ENCODE data around the gene ARL6IP6. TPM values are rescaled to one million over a fixed set of nuclear protein-coding genes. Genes with fewer than 3 reads are reported as not detected.
"Not testable (repeated sequence)": the region's sequence is repeated elsewhere in the genome, so short reads cannot be mapped to it uniquely, and the experiment has no call there.

Gene ARL6IP6
- total RNA-seq, 1 experiment from 2014 or later: 41.4 TPM

DNA sequence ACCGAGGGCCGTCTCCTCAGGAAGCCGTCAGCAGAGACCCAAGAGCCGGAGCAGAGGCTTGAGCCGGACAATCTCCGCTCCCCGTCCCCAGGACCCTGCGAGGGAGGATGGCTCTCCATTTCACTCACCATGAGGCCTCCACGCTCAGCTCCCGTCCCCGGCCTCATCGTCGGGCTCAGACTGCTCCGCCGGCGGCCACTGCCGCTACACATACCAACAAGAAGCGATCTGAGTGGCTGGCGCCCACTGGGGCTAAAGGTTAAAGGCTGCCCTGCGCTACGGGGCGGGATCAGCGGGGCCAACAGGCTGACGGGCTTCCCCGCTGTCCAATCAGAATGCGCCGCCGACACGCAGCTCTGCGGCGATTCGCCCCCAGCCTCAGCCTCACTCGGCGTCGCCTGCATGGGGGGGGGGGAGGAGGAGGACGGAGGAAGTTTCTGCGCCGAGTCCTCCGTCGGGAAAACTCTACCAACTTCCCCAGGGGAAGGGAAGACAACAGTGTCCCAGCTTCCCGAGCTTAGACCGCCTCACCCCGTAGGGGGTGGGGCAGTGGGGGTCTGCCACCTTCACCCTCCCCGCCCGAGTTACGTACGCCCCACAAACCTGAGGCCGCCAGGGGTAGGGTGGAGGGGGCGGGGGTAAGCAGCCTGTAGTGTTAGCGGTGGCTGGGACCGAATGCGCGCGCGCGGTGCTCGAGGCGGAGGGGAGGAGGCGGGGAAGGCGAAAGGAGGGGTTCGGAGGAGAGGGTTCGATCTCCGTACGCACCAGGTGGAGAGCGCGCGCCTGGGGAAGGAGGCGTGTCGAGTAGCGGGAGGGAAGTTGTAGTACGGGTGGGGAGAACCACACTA is 968 bp upstream of the ARL6IP6 start, which contains the start of gene PRPF40A:
Gene PRPF40A (minus strand): TSS at position 234 of the 848 bp plus-strand sequence. CDS start 22 bp downstream, at position 212.
- no TSS peak for BruUV-seq (replicated peaks)
- peaks cover 15% of the 10 kb centered on the region; the same call in 1 of the 2 replicates for H3K4me1 ChIP-seq
- H3K27me3 ChIP-seq (replicated peaks; ENCODE audit: control insufficient read depth, insufficient read depth, low read length): no peaks in the 10 kb centered on the region
- Mint-ChIP-seq H3K4me1 (ENCODE audit: low read depth, unreplicated experiment) (peaks cover 22% of the 10 kb centered on the region), H3K27me3 (ENCODE audit: insufficient read depth, unreplicated experiment) (no peaks in the 10 kb centered on the region), H3K9me3 (ENCODE audit: unreplicated experiment) (no peaks in the 10 kb centered on the region), H3K4me3 (ENCODE audit: unreplicated experiment) (peak within 1 kb of the TSS; percentile 96), H3K36me3 (ENCODE audit: insufficient read depth, unreplicated experiment) (peaks cover 76% of the 10 kb centered on the region), H3K27ac (ENCODE audit: unreplicated experiment) (peak within 1 kb of the TSS; percentile 97)
- TF ChIP-seq, protein P1, sequence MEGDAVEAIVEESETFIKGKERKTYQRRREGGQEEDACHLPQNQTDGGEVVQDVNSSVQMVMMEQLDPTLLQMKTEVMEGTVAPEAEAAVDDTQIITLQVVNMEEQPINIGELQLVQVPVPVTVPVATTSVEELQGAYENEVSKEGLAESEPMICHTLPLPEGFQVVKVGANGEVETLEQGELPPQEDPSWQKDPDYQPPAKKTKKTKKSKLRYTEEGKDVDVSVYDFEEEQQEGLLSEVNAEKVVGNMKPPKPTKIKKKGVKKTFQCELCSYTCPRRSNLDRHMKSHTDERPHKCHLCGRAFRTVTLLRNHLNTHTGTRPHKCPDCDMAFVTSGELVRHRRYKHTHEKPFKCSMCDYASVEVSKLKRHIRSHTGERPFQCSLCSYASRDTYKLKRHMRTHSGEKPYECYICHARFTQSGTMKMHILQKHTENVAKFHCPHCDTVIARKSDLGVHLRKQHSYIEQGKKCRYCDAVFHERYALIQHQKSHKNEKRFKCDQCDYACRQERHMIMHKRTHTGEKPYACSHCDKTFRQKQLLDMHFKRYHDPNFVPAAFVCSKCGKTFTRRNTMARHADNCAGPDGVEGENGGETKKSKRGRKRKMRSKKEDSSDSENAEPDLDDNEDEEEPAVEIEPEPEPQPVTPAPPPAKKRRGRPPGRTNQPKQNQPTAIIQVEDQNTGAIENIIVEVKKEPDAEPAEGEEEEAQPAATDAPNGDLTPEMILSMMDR (IDR thresholded peaks at IDR 0.05; ENCODE audit: insufficient read depth in 1 of 2, low read depth in 1 of 2, low read length in 1 of 2, severe bottlenecking in 1 of 2, unreplicated experiment in 1 of 2): no peak
- no peaks in the 10 kb centered on the region for H3K9me3 ChIP-seq
- POLR2A ChIA-PET: interaction anchor here (1.0 to 1.2 kb wide), 2 partner anchors 12 to 14 kb away, joined by 5 to 7 read pairs; no protein-coding TSS in a partner anchor
- CTCF ChIA-PET: interaction anchor here (0.5 to 1.4 kb wide), 6 partner anchors 14 to 541 kb away, joined by 3 to 6 read pairs (median 4); no protein-coding TSS in a partner anchor
- H3K36me3 ChIP-seq (ENCODE audit: control insufficient read depth, insufficient read depth, low read length): no peaks in the 10 kb centered on the region; the same call in 1 of the 2 replicates
- H3K4me3 ChIP-seq (ENCODE audit: low read depth, low read length): peak within 1 kb of the TSS; percentile 88
- intact Hi-C loops (cut with micrococcal nuclease; ENCODE audit: unreplicated experiment): loop anchor here (1.0 to 2.0 kb wide), 2 partner anchors 14 to 23 kb away; no protein-coding TSS in a partner anchor
- peak; percentile 99 for DNase-seq

- ChIA-PET CTCF (no interaction called here), POLR2A (interaction anchor here (0.7 kb wide), 1 partner anchor 21 kb away, joined by 3 read pairs; no protein-coding TSS in a partner anchor)
- Mint-ChIP-seq H3K4me1 (ENCODE audit: low read depth, unreplicated experiment) (peaks cover 22% of the 10 kb centered on the region), H3K4me3 (ENCODE audit: unreplicated experiment) (peak overlapping the region; percentile 96), H3K27me3 (ENCODE audit: insufficient read depth, unreplicated experiment) (no peaks in the 10 kb centered on the region), H3K9me3 (ENCODE audit: unreplicated experiment) (no peaks in the 10 kb centered on the region), H3K36me3 (ENCODE audit: insufficient read depth, unreplicated experiment) (peaks cover 69% of the 10 kb centered on the region), H3K27ac (ENCODE audit: unreplicated experiment) (peak overlapping the region; percentile 97)
- TF ChIP-seq, protein P1 (IDR thresholded peaks at IDR 0.05; ENCODE audit: insufficient read depth in 1 of 2, low read depth in 1 of 2, low read length in 1 of 2, severe bottlenecking in 1 of 2, unreplicated experiment in 1 of 2): no peak
- DNase-seq: peak; percentile 73 to 81
- TSS peak; percentile 53 for BruUV-seq (replicated peaks)
- Histone ChIP-seq H3K4me3 (ENCODE audit: low read depth, low read length) (peak overlapping the region; percentile 88), H3K4me1 (peaks cover 15% of the 10 kb centered on the region; the same call in 1 of the 2 replicates), H3K9me3 (no peaks in the 10 kb centered on the region), H3K36me3 (ENCODE audit: control insufficient read depth, insufficient read depth, low read length) (no peaks in the 10 kb centered on the region), H3K27me3 (replicated peaks; ENCODE audit: control insufficient read depth, insufficient read depth, low read length) (no peaks in the 10 kb centered on the region)
- intact Hi-C loops (cut with micrococcal nuclease; ENCODE audit: unreplicated experiment): loop anchor here (2.0 kb wide), 1 partner anchor 22 kb away; no protein-coding TSS in a partner anchor
These were observed 657 bp downstream of the ARL6IP6 start for GRCh38 chr2:152718909-152719645.

GRCh38 chr2:152720794-152721193 is 2.4 kb downstream of the ARL6IP6 start:
- Mint-ChIP-seq H3K27ac (ENCODE audit: unreplicated experiment) (no peak overlapping the region), H3K9me3 (ENCODE audit: unreplicated experiment) (no peaks in the 10 kb centered on the region), H3K4me1 (ENCODE audit: low read depth, unreplicated experiment) (peaks cover 22% of the 10 kb centered on the region), H3K36me3 (ENCODE audit: insufficient read depth, unreplicated experiment) (peaks cover 61% of the 10 kb centered on the region), H3K27me3 (ENCODE audit: insufficient read depth, unreplicated experiment) (no peaks in the 10 kb centered on the region), H3K4me3 (ENCODE audit: unreplicated experiment) (peak overlapping the region; percentile 96)
- Histone ChIP-seq H3K4me3 (ENCODE audit: low read depth, low read length) (no peak overlapping the region), H3K4me1 (peaks cover 15% of the 10 kb centered on the region; the same call in 1 of the 2 replicates), H3K27me3 (replicated peaks; ENCODE audit: control insufficient read depth, insufficient read depth, low read length) (no peaks in the 10 kb centered on the region), H3K9me3 (no peaks in the 10 kb centered on the region), H3K36me3 (ENCODE audit: control insufficient read depth, insufficient read depth, low read length) (no peaks in the 10 kb centered on the region)
- BruUV-seq (replicated peaks): no TSS peak
- DNase-seq: no peak
- CTCF ChIA-PET: no interaction called here
- intact Hi-C loops (cut with micrococcal nuclease; ENCODE audit: unreplicated experiment): loop anchor here (5.0 kb wide), 1 partner anchor 548 kb away; no protein-coding TSS in a partner anchor
- TF ChIP-seq, protein P1 (IDR thresholded peaks at IDR 0.05; ENCODE audit: insufficient read depth in 1 of 2, low read depth in 1 of 2, low read length in 1 of 2, severe bottlenecking in 1 of 2, unreplicated experiment in 1 of 2): no peak
- POLR2A ChIA-PET: no interaction called here

DNA sequence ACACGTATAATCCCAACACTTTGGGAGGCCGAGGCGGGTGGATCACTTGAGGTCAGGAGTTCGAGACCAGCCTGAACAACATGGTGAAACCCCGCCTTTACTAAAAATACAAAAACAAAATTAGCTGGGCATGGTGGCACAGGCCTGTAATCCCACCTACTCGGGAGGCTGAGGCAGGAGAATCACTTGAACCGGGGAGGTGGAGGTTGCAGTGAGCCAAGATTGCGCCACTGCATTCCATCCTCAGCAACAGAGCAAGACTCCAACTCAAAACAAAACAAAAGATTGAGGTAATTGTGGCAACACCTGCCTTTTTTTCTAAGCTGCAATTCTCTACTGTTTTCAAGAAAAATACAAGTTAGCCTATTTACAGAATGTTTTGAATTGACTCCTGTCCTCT is 4.2 kb downstream of the ARL6IP6 start:
- Mint-ChIP-seq H3K36me3 (ENCODE audit: insufficient read depth, unreplicated experiment) (peaks cover 42% of the 10 kb centered on the region), H3K4me1 (ENCODE audit: low read depth, unreplicated experiment) (peaks cover 22% of the 10 kb centered on the region)
- H3K9me3 ChIP-seq; CTCF ChIA-PET; H3K36me3 ChIP-seq (ENCODE audit: control insufficient read depth, insufficient read depth, low read length); DNase-seq; H3K27me3 ChIP-seq (replicated peaks; ENCODE audit: control insufficient read depth, insufficient read depth, low read length); H3K27ac Mint-ChIP-seq (ENCODE audit: unreplicated experiment); H3K27me3 Mint-ChIP-seq (ENCODE audit: insufficient read depth, unreplicated experiment); H3K4me3 ChIP-seq (ENCODE audit: low read depth, low read length); H3K4me3 Mint-ChIP-seq (ENCODE audit: unreplicated experiment); H3K9me3 Mint-ChIP-seq (ENCODE audit: unreplicated experiment); POLR2A ChIA-PET; BruUV-seq (replicated peaks): not testable (repeated sequence)
- intact Hi-C loops (cut with micrococcal nuclease; ENCODE audit: unreplicated experiment): loop anchor here (5.0 kb wide), 1 partner anchor 550 kb away; no protein-coding TSS in a partner anchor
- peaks cover 15% of the 10 kb centered on the region; the same call in 1 of the 2 replicates for H3K4me1 ChIP-seq
